IMR-90 (cell line): ENCODE results near the gene STRIP2. TPM values are rescaled to one million over a fixed set of nuclear protein-coding genes. Genes with fewer than 3 reads are reported as not detected.

Experiments
- ATAC-seq: fragments of 200-7000 bp; cut with Tn5 transposase; 2 replicates; pipeline ENCODE4 v1.9.1; 2020; ENCODE audit warnings: low read depth, mild to moderate bottlenecking, moderate library complexity
- Bru-seq: library from RNA; stranded (reverse); fragments of 400-500 nt; gene quantifications from one replicate; lab custom pipeline; 2021; lab: Mats Ljungman, UMichigan
- BruChase-seq, 2 experiments: library from RNA; stranded (reverse); fragments of 400-500 nt; gene quantifications; one replicate each; lab custom pipeline; 2021; lab: Mats Ljungman, UMichigan
- BruUV-seq: library from RNA; stranded (reverse); fragments of 400-500 nt; replicated peaks from 2 replicates; lab custom pipeline; 2021; lab: Mats Ljungman, UMichigan
- CTCF ChIA-PET: fragments of 300-600 bp; formaldehyde crosslinking; extraction: SDS; loops from one replicate; lab custom pipeline; 2021; ENCODE audit warnings: antibody characterized with exemption; lab: Yijun Ruan, JAX
- POLR2A ChIA-PET: fragments of 300-600 bp; sonication (Branson Sonifier 250); formaldehyde crosslinking; loops from one replicate; lab custom pipeline; 2022; ENCODE audit warnings: antibody characterized with exemption; ENCODE audit not compliant: unreplicated experiment; lab: Charles Lee
- DNase-seq: peaks from one replicate; pipeline ENCODE4 v3.0.0; 2013
- H2AFZ ChIP-seq: replicated peaks from 2 replicates; pipeline ENCODE3; 2013; ENCODE audit warnings: low read length, mild to moderate bottlenecking; ENCODE audit not compliant: poor library complexity
- H2AK5ac ChIP-seq: 2 replicates; pipeline ENCODE4 v1.6.1; 2013; ENCODE audit warnings: low read depth, low read length, inconsistent platforms
- H2AK9ac ChIP-seq: replicated peaks from 2 replicates; pipeline ENCODE3; 2013; ENCODE audit warnings: mild to moderate bottlenecking, low read depth, low read length, moderate library complexity; ENCODE audit not compliant: poor library complexity
- H2BK120ac ChIP-seq: 2 replicates; pipeline ENCODE4 v1.6.1; 2013; ENCODE audit warnings: low read depth, low read length, inconsistent platforms
- H2BK15ac ChIP-seq: 3 replicates; pipeline ENCODE4 v1.6.1; 2013; ENCODE audit warnings: low read depth, low read length, inconsistent platforms
- H2BK20ac ChIP-seq: 2 replicates; pipeline ENCODE4 v1.6.1; 2013; ENCODE audit warnings: low read depth, mild to moderate bottlenecking, inconsistent platforms, low read length, moderate library complexity
- H2BK5ac ChIP-seq: 2 replicates; pipeline ENCODE4 v1.6.1; 2013; ENCODE audit warnings: mild to moderate bottlenecking, low read depth, low read length, inconsistent platforms; ENCODE audit not compliant: poor library complexity, severe bottlenecking
- H3K14ac ChIP-seq: replicated peaks from 2 replicates; pipeline ENCODE4 v1.6.1; 2013; ENCODE audit warnings: low read depth, low read length, inconsistent platforms
- H3K18ac ChIP-seq: 2 replicates; pipeline ENCODE4 v1.6.1; 2013; ENCODE audit warnings: low read depth, low read length, control low read depth
- H3K23ac ChIP-seq: 2 replicates; pipeline ENCODE4 v1.6.1; 2013; ENCODE audit warnings: low read depth, low read length, inconsistent platforms
- H3K27ac ChIP-seq: 2 replicates; pipeline ENCODE4 v1.5.1; 2013; ENCODE audit warnings: mild to moderate bottlenecking, control low read depth, low read length; ENCODE audit not compliant: insufficient read depth
- H3K27me3 ChIP-seq: 2 replicates; pipeline ENCODE4 v1.6.1; 2013; ENCODE audit warnings: low read length; ENCODE audit not compliant: control insufficient read depth, insufficient read depth
- H3K36me3 ChIP-seq: 2 replicates; pipeline ENCODE4 v1.6.1; 2013; ENCODE audit warnings: low read length, mixed read lengths; ENCODE audit not compliant: control insufficient read depth, insufficient read depth
- H3K4ac ChIP-seq: 2 replicates; pipeline ENCODE4 v1.6.1; 2013; ENCODE audit warnings: low read depth, low read length, inconsistent platforms
- H3K4me1 ChIP-seq: 2 replicates; pipeline ENCODE4 v1.6.1; 2013; ENCODE audit warnings: low read length, mixed read lengths; ENCODE audit not compliant: control insufficient read depth, insufficient read depth
- H3K4me2 ChIP-seq: 2 replicates; pipeline ENCODE4 v1.6.1; 2013; ENCODE audit warnings: low read depth, mild to moderate bottlenecking, control low read depth, low read length, moderate library complexity
- H3K4me3 ChIP-seq: 2 replicates; pipeline ENCODE4 v1.5.1; 2013; ENCODE audit warnings: low read depth, mild to moderate bottlenecking, control low read depth, low read length, moderate library complexity; ENCODE audit not compliant: insufficient read depth
- H3K56ac ChIP-seq: 2 replicates; pipeline ENCODE4 v1.6.1; 2013; ENCODE audit warnings: low read length, inconsistent platforms; ENCODE audit not compliant: insufficient read depth; ENCODE audit errors: extremely low read depth
- H3K79me1 ChIP-seq, 2 experiments: 2 replicates each; pipeline ENCODE4 v1.6.1; 2013; ENCODE audit warnings: low read length in 2 of 2, inconsistent platforms in 1 of 2, low read depth in 1 of 2
- H3K9ac ChIP-seq: 2 replicates; pipeline ENCODE4 v1.6.1; 2013; ENCODE audit warnings: low read depth, low read length, control low read depth
- H3K9me1 ChIP-seq: 2 replicates; pipeline ENCODE4 v1.6.1; 2013; ENCODE audit warnings: low read length, inconsistent platforms; ENCODE audit not compliant: insufficient read depth
- H3K9me3 ChIP-seq: 2 replicates; pipeline ENCODE4 v1.6.1; 2013; ENCODE audit warnings: low read length; ENCODE audit not compliant: control insufficient read depth, insufficient read depth
- H4K20me1 ChIP-seq: 2 replicates; pipeline ENCODE4 v1.6.1; 2013; ENCODE audit warnings: low read length, inconsistent platforms; ENCODE audit not compliant: insufficient read depth
- H4K5ac ChIP-seq: 2 replicates; pipeline ENCODE4 v1.6.1; 2013; ENCODE audit warnings: mild to moderate bottlenecking, low read depth, low read length, control low read depth
- H4K8ac ChIP-seq, 2 experiments: 2 replicates each; pipeline ENCODE4 v1.6.1; 2013; ENCODE audit warnings: low read depth in 2 of 2, low read length in 2 of 2, control low read depth in 1 of 2, inconsistent platforms in 1 of 2
- H4K91ac ChIP-seq: 2 replicates; pipeline ENCODE4 v1.6.1; 2013; ENCODE audit warnings: low read depth, low read length, inconsistent platforms; ENCODE audit not compliant: insufficient read depth
- BHLHE40 ChIP-seq: fragments of 150-350 bp; IDR thresholded peaks from 2 replicates; pipeline ENCODE4 v1.6.1; 2016; ENCODE audit warnings: mild to moderate bottlenecking, low read depth, low read length
- CEBPB ChIP-seq: IDR thresholded peaks from 2 replicates; pipeline ENCODE4 v1.6.1; 2012; ENCODE audit warnings: low read depth, low read length, improper control_type of control experiment
- ELK1 ChIP-seq: fragments of 150-350 bp; IDR thresholded peaks from 2 replicates; pipeline ENCODE4 v1.6.1; 2016; ENCODE audit warnings: low read depth, mild to moderate bottlenecking, low read length, moderate library complexity, borderline replicate concordance
- FOS ChIP-seq: fragments of 150-350 bp; IDR thresholded peaks from 2 replicates; pipeline ENCODE4 v1.6.1; 2016; ENCODE audit warnings: low read depth, low read length
- MAZ ChIP-seq: IDR thresholded peaks from 2 replicates; pipeline ENCODE4 v1.6.1; 2012; ENCODE audit warnings: low read depth, mild to moderate bottlenecking, low read length, improper control_type of control experiment, moderate library complexity, borderline replicate concordance
- MXI1 ChIP-seq: IDR thresholded peaks from 2 replicates; pipeline ENCODE4 v1.6.1; 2012; ENCODE audit warnings: low read depth, mild to moderate bottlenecking, low read length, moderate library complexity, borderline replicate concordance
- POLR2A ChIP-seq: IDR thresholded peaks from 2 replicates; pipeline ENCODE4 v1.6.1; 2012; ENCODE audit warnings: mild to moderate bottlenecking, low read depth, low read length
- RFX5 ChIP-seq: IDR thresholded peaks from 2 replicates; pipeline ENCODE4 v1.8.0; 2012; ENCODE audit warnings: low read depth, mild to moderate bottlenecking, low read length, moderate library complexity
- SMC3 ChIP-seq: fragments of 150-350 bp; IDR thresholded peaks from 2 replicates; pipeline ENCODE4 v1.6.1; 2016; ENCODE audit warnings: low read depth, mild to moderate bottlenecking, antibody characterized with exemption, low read length, moderate library complexity
- USF2 ChIP-seq: fragments of 150-350 bp; IDR thresholded peaks from 2 replicates; pipeline ENCODE4 v1.6.1; 2017; ENCODE audit warnings: mild to moderate bottlenecking, antibody characterized with exemption, low read length, low read depth
- WGBS, 2 experiments: methylation state at CpG; one replicate each; pipeline versions ENCODE4 v1.1.5 to v1.1.7; 2013; ENCODE audit warnings: missing lambda C conversion rate in 2 of 2; ENCODE audit not compliant: insufficient read length in 1 of 2; ENCODE audit errors: extremely low coverage in 2 of 2; 5-methylcytosine and 5-hydroxymethylcytosine counted together
- dilution Hi-C: fragments of 300-500 bp; cut with HindIII; formaldehyde crosslinking; loops from one replicate; pipeline ENCODE4 v1.14.3; 2018; ENCODE audit warnings: low sequenced_read_pairs; ENCODE audit not compliant: unreplicated experiment
- in situ Hi-C: fragments of 300-500 bp; cut with MboI; formaldehyde crosslinking; loops from 3 replicates; pipeline ENCODE4 v1.14.3; 2019; ENCODE audit warnings: low sequenced_read_pairs, inconsistent platforms, mixed read lengths
- intact Hi-C: fragments of 100-400 bp; cut with micrococcal nuclease; formaldehyde crosslinking; loops from 2 replicates; pipeline ENCODE4 v1.10.0; 2022
- long read RNA-seq: library from polyadenylated mRNA; unstranded; transcript quantifications from one replicate; pipeline ENCODE4 v2.0.0, GENCODE V29; 2021; ENCODE audit not compliant: unreplicated experiment
- polyA plus RNA-seq, 3 experiments: library from polyadenylated mRNA; depleted of rRNA; stranded (reverse); fragments of >200 nt; gene quantifications; 2 replicates each; pipeline ENCODE4 v1.2.3, GENCODE V29; 2012; ENCODE audit warnings: low replicate concordance in 1 of 3
- total RNA-seq: library from RNA; depleted of rRNA; stranded (reverse); fragments of >200 nt; gene quantifications from 2 replicates; pipeline ENCODE4 v1.2.3, GENCODE V29; 2012; rRNA removed

The STRIP2 gene
- total RNA-seq, result 2.2 and 3.0 TPM in 2 replicates
- 1.6 and 1.8 TPM in 2 replicates for polyA plus RNA-seq (2012; rRNA removed)
- 0.68 and 0.73 TPM in 2 replicates for polyA plus RNA-seq (2012; cell fraction: cytosol; rRNA removed)
- polyA plus RNA-seq (2012; cell fraction: nucleus; rRNA removed; ENCODE audit: low replicate concordance), result 2.4 and 4.3 TPM in 2 replicates
- Bru-seq, nascent RNA, result percentile 44 among the genes with signal in this experiment
- percentile 40 among the genes with signal in this experiment for BruChase-seq, experiment 1, labeled RNA remaining after a 6-hour chase
- percentile 47 among the genes with signal in this experiment for BruChase-seq, experiment 2, labeled RNA remaining after a 2-hour chase
- long read RNA-seq, partial matches to known transcripts, result 2 of 3 reads
- long read RNA-seq, other reads (novel, unspliced or antisense), result 1 of 3 reads

- Histone ChIP-seq H3K27ac (no peak within 1 kb of the TSS; the same call in 1 of the 2 replicates), H2BK15ac (no peak within 1 kb of the TSS), H3K4me2 (peak within 1 kb of the TSS; percentile 85), H3K23ac (peak within 1 kb of the TSS; percentile 84), H3K18ac (no peak within 1 kb of the TSS), H3K9ac (peak within 1 kb of the TSS; percentile 38), H4K91ac (no peak within 1 kb of the TSS), H3K4ac (0 out of 2 replicates have a peak within 1 kb of the TSS, but pooled peaks have one; percentile 34), H2AK5ac (no peak within 1 kb of the TSS), H3K56ac (peak within 1 kb of the TSS; percentile 41; the same call in 1 of the 2 replicates), H3K79me1 (peaks cover 0 to 9% of the 10 kb centered on the region in 2 experiments; a peak in 1 of 4 replicates), H4K8ac (peak within 1 kb of the TSS in 1 of 2 experiments; percentile 42; a peak in 1 of 4 replicates), H3K9me3 (no peaks in the 10 kb centered on the region), H2BK20ac (no peak within 1 kb of the TSS), H3K36me3 (no peaks in the 10 kb centered on the region), H3K4me3 (peak within 1 kb of the TSS; percentile 69), H3K9me1 (no peaks in the 10 kb centered on the region), H2BK120ac (no peak within 1 kb of the TSS), H2BK5ac (no peak within 1 kb of the TSS), H3K14ac (peak within 1 kb of the TSS; percentile 51; the same call in 1 of the 2 replicates), H3K27me3 (peaks cover 8% of the 10 kb centered on the region), H3K4me1 (peaks cover 2% of the 10 kb centered on the region; the same call in 1 of the 2 replicates), H2AFZ (peak within 1 kb of the TSS; percentile 89), H2AK9ac (peak within 1 kb of the TSS; percentile 59), H4K5ac (no peak within 1 kb of the TSS), H4K20me1 (no peaks in the 10 kb centered on the region)
- ChIA-PET CTCF (interaction anchor here (0.6 to 2.0 kb wide), 6 partner anchors 13 to 1953 kb away, joined by 3 to 5 read pairs (median 3); no protein-coding TSS in a partner anchor), POLR2A (interaction anchor here (0.7 kb wide), 1 partner anchor 61 kb away, joined by 3 read pairs; no protein-coding TSS in a partner anchor)
- TF ChIP-seq BHLHE40, result no peak; the same call in 1 of the 2 replicates
- 0 out of 2 replicates have a peak, but pooled peaks have one; percentile 40 for TF ChIP-seq MXI1
- TF ChIP-seq FOS, result peak; percentile 31; the same call in 1 of the 2 replicates
- TF ChIP-seq POLR2A, result no peak
- no peak; the same call in 1 of the 2 replicates for TF ChIP-seq MAZ
- no peak for TF ChIP-seq CEBPB
- no peak for TF ChIP-seq USF2
- no peak for TF ChIP-seq SMC3
- TF ChIP-seq ELK1, result no peak
- TF ChIP-seq RFX5, result no peak
- dilution Hi-C loops (no loop called here), intact Hi-C loops (loop anchor here (5.0 kb wide), 1 partner anchor 47 kb away; no protein-coding TSS in a partner anchor), in situ Hi-C loops (no loop called here)
- 0% methylated on average over 32 of the region's 75 CpGs; no CpG with 5 or more reads in 1 of the 2 experiments for WGBS, 2 experiments
- ATAC-seq (peak; percentile 98), DNase-seq (peak; percentile 67)
- no TSS peak for BruUV-seq
These were observed at the start of gene STRIP2 for GRCh38 chr7:129433847-129434674. Gene STRIP2 (plus strand): TSS chr7:129434432. CDS start chr7:129434473, 41 bp downstream.
